Kidney (tissue), 14 donors: ENCODE results near the gene TPST1. TPM values are rescaled to one million over a fixed set of nuclear protein-coding genes. Genes with fewer than 3 reads are reported as not detected.
A peak's percentile ranks its signal among the peaks of the same experiment; 100 is the strongest.

Experiments
- DNase-seq, 5 donors: peaks; one replicate each; pipeline ENCODE4 v3.0.0-alpha.2; 2013 to 2020
- FAIRE-seq: peaks from 2 replicates; lab custom pipeline; 2012; peaks lifted over from hg19 to GRCh38; lab: Jason Lieb, UNC
- H3K27ac ChIP-seq, 2 donors: one replicate each; pipeline ENCODE4 v1.7.0; 2013; ENCODE audit warnings: low read depth in 2 of 2, low read length in 2 of 2, inconsistent platforms in 1 of 2
- H3K27me3 ChIP-seq: one replicate; pipeline ENCODE4 v1.7.1; 2013; ENCODE audit warnings: low read length, inconsistent platforms; ENCODE audit not compliant: control insufficient read depth, insufficient read depth
- H3K36me3 ChIP-seq, 3 donors: one replicate each; pipeline versions ENCODE4 v1.7.0 to v1.7.1; 2013; ENCODE audit warnings: low read length in 3 of 3, control low read depth in 1 of 3, inconsistent platforms in 1 of 3; ENCODE audit not compliant: insufficient read depth in 3 of 3, control insufficient read depth in 2 of 3
- H3K4me1 ChIP-seq, 3 donors: one replicate each; pipeline versions ENCODE4 v1.7.0 to v1.7.1; 2013; ENCODE audit warnings: low read length in 3 of 3, inconsistent platforms in 1 of 3, low read depth in 1 of 3; ENCODE audit not compliant: control insufficient read depth in 2 of 3, insufficient read depth in 2 of 3
- H3K4me3 ChIP-seq, 3 donors: one replicate each; pipeline versions ENCODE4 v1.7.0 to v1.8.1; 2013; ENCODE audit warnings: low read length in 3 of 3, control low read depth in 1 of 3, inconsistent platforms in 1 of 3
- H3K9ac ChIP-seq, 3 donors: one replicate each; pipeline versions ENCODE4 v1.7.0 to v1.7.1; 2013; ENCODE audit warnings: low read length in 3 of 3, control low read depth in 1 of 3, inconsistent platforms in 1 of 3
- H3K9me3 ChIP-seq, 3 donors: one replicate each; pipeline versions ENCODE4 v1.7.0 to v1.7.1; 2013; ENCODE audit warnings: low read length in 3 of 3, control low read depth in 1 of 3, inconsistent platforms in 1 of 3; ENCODE audit not compliant: control insufficient read depth in 2 of 3, insufficient read depth in 1 of 3
- CTCF ChIP-seq: IDR thresholded peaks from 3 replicates; pipeline ENCODE4 v1.5.1; 2012; ENCODE audit warnings: mild to moderate bottlenecking, moderate library complexity, borderline replicate concordance; ENCODE audit not compliant: insufficient read depth; ENCODE audit errors: extremely low read depth
- intact Hi-C: fragments of 100-400 bp; cut with DNase I; formaldehyde crosslinking; loops from one replicate; pipeline ENCODE4 v1.11.1; 2022
- polyA plus RNA-seq: library from polyadenylated mRNA; stranded (reverse); fragments of 350-450 nt; fragmentation: Illumina TruSeq; extraction: RNeasy Lipid Tissue Mini Kit (QIAGEN cat#74804); gene quantifications from one replicate; pipeline ENCODE4 v1.2.3, GENCODE V29; 2014; ENCODE audit warnings: low read depth, low replicate concordance; ENCODE audit not compliant: insufficient read depth
- total RNA-seq: library from RNA; stranded (reverse); fragmentation: NEBNext Ultra II Directional; extraction: Animal tissue kit (Norgen Biotek cat#: 25700); gene quantifications from one replicate; pipeline ENCODE4 v1.2.1, GENCODE V29; 2021
- donor health status: control.
- donor health status: control.
- donor health status: control.
- donor health status: control.
- donor health status: control.
- donor health status: DM: yes; HTN: yes; CAD: no.
- donor health status: Normal renal cell carcinoma (clear cell type).

Gene TPST1
- total and polyA plus RNA-seq, 2 donors from 2014 or later = 23.6 to 35.7 TPM

- Histone ChIP-seq H3K4me1 (peaks cover 0 to 2% (median 0%) of the 10 kb centered on the region in 3 donors), H3K27ac (peak overlapping the region in 1 of 2 donors; percentile 30), H3K36me3 (no peaks in the 10 kb centered on the region), H3K9ac (peak overlapping the region in 1 of 3 donors; percentile 35), H3K4me3 (no peak overlapping the region), H3K9me3 (peaks cover 0 to 2% (median 0%) of the 10 kb centered on the region in 3 donors), H3K27me3 (no peaks in the 10 kb centered on the region)
- intact Hi-C loops = no loop called here
- DNase-seq (peak in 1 of 5 donors; percentile 25), FAIRE-seq (no peak)
- no peak for TF ChIP-seq CTCF
Observed at GRCh38 chr7:66352071-66352470, 146.9 kb downstream of the TPST1 start.

- no peak overlapping the region for H3K4me3 ChIP-seq
- no peaks in the 10 kb centered on the region for H3K9me3 ChIP-seq
- no peaks in the 10 kb centered on the region for H3K27me3 ChIP-seq
- intact Hi-C loops = no loop called here
- H3K36me3 ChIP-seq = no peaks in the 10 kb centered on the region
- no peak for TF ChIP-seq CTCF
- no peak overlapping the region for H3K27ac ChIP-seq
- H3K9ac ChIP-seq = no peak overlapping the region
- FAIRE-seq (no peak), DNase-seq (no peak)
- H3K4me1 ChIP-seq = peaks cover 0 to 2% (median 0%) of the 10 kb centered on the region in 3 donors
Observed at GRCh38 chr7:66353547-66353946, 148.4 kb downstream of the TPST1 start.

- Histone ChIP-seq H3K9ac (no peak overlapping the region), H3K4me1 (peaks cover 0 to 2% (median 0%) of the 10 kb centered on the region in 3 donors), H3K4me3 (no peak overlapping the region), H3K9me3 (no peaks in the 10 kb centered on the region), H3K27ac (no peak overlapping the region), H3K27me3 (no peaks in the 10 kb centered on the region), H3K36me3 (peaks cover 0 to 3% (median 0%) of the 10 kb centered on the region in 3 donors)
- TF ChIP-seq CTCF = no peak
- DNase-seq (no peak), FAIRE-seq (no peak)
- intact Hi-C loops = no loop called here
Observed at GRCh38 chr7:66355756-66356155, 150.6 kb downstream of the TPST1 start.

GRCh38 chr7:66356277-66356721 is 151.2 kb downstream of the TPST1 start:
- Histone ChIP-seq H3K27ac (no peak overlapping the region), H3K27me3 (no peaks in the 10 kb centered on the region), H3K9me3 (no peaks in the 10 kb centered on the region), H3K9ac (no peak overlapping the region), H3K36me3 (peaks cover 0 to 3% (median 0%) of the 10 kb centered on the region in 3 donors), H3K4me3 (no peak overlapping the region), H3K4me1 (peaks cover 0 to 2% (median 0%) of the 10 kb centered on the region in 3 donors)
- TF ChIP-seq CTCF = no peak
- DNase-seq = no peak
- intact Hi-C loops = no loop called here
- no peak for FAIRE-seq
